OCI-LY1 (cell line): ENCODE measurements around the gene PCAT6.

ENCODE experiments used
- H2AFZ ChIP-seq: fragments of 200-600 bp; sonication (generic), shearing (Covaris generic); 2 replicates; pipeline ENCODE4 v1.6.0; 2014; ENCODE audit warnings: antibody characterized with exemption, mild to moderate bottlenecking, low read length
- H3F3A ChIP-seq: fragments of 200-600 bp; sonication (generic), shearing (Covaris generic); 2 replicates; pipeline ENCODE4 v1.6.0; 2014; ENCODE audit warnings: mild to moderate bottlenecking, antibody characterized with exemption, low read length, moderate library complexity; ENCODE audit not compliant: insufficient read depth
- H3K27ac ChIP-seq: fragments of 200-600 bp; sonication (generic); 2 replicates; pipeline ENCODE4 v1.5.1; 2014; ENCODE audit warnings: low read length, mixed run types, mild to moderate bottlenecking, low read depth; ENCODE audit not compliant: poor library complexity, severe bottlenecking
- H3K27me3 ChIP-seq: fragments of 200-600 bp; sonication (generic); 2 replicates; pipeline ENCODE4 v1.6.0; 2014; ENCODE audit warnings: antibody characterized with exemption, mild to moderate bottlenecking, low read length, moderate library complexity; ENCODE audit not compliant: insufficient read depth
- H3K36me3 ChIP-seq: fragments of 200-600 bp; sonication (generic); 2 replicates; pipeline ENCODE4 v1.6.1; 2014; ENCODE audit warnings: mild to moderate bottlenecking, antibody characterized with exemption, low read length, moderate library complexity, mixed read lengths; ENCODE audit not compliant: insufficient read depth
- H3K4me1 ChIP-seq: fragments of 200-600 bp; sonication (generic); 2 replicates; pipeline ENCODE4 v1.5.1; 2014; ENCODE audit warnings: mild to moderate bottlenecking, low read length, moderate library complexity; ENCODE audit not compliant: insufficient read depth, severe bottlenecking
- H3K4me2 ChIP-seq: fragments of 200-600 bp; sonication (generic), shearing (Covaris generic); 2 replicates; pipeline ENCODE4 v1.6.1; 2014; ENCODE audit warnings: low read length
- H3K4me3 ChIP-seq: fragments of 200-600 bp; sonication (generic); 2 replicates; pipeline ENCODE4 v1.5.1; 2014; ENCODE audit warnings: low read length, low read depth, mild to moderate bottlenecking, mixed read lengths; ENCODE audit not compliant: poor library complexity, severe bottlenecking
- H3K79me2 ChIP-seq: fragments of 200-600 bp; shearing (Covaris generic); 2 replicates; pipeline ENCODE4 v1.6.1; 2016; ENCODE audit warnings: mixed run types, low read length, mixed read lengths; ENCODE audit not compliant: insufficient read depth
- H3K9ac ChIP-seq: fragments of 200-600 bp; sonication (generic), shearing (Covaris generic); 2 replicates; pipeline ENCODE4 v1.6.1; 2014; ENCODE audit warnings: mild to moderate bottlenecking, low read length, mixed read lengths
- H3K9me2 ChIP-seq: fragments of 200-600 bp; sonication (generic), shearing (Covaris generic); 2 replicates; pipeline ENCODE4 v1.6.1; 2014; ENCODE audit warnings: low read depth, mild to moderate bottlenecking, low read length, mixed read lengths
- H3K9me3 ChIP-seq: fragments of 200-600 bp; shearing (Covaris generic); 2 replicates; pipeline ENCODE4 v1.6.1; 2014; ENCODE audit warnings: low read length, mixed read lengths
- H4K20me1 ChIP-seq: fragments of 200-600 bp; sonication (generic), shearing (Covaris generic); 2 replicates; pipeline ENCODE4 v1.6.0; 2016; ENCODE audit warnings: mild to moderate bottlenecking, low read length; ENCODE audit not compliant: insufficient read depth
- EZH2 ChIP-seq: fragments of 200-600 bp; sonication (generic), shearing (Covaris generic); IDR thresholded peaks from 2 replicates; pipeline ENCODE4 v1.8.0; 2017; ENCODE audit warnings: borderline replicate concordance, mixed run types, mild to moderate bottlenecking, antibody characterized with exemption, low read length, moderate library complexity, mixed read lengths
- TF ChIP-seq, protein P1 (sequence below): fragments of 200-600 bp; sonication (generic), shearing (Covaris generic); IDR thresholded peaks from 2 replicates; pipeline ENCODE4 v1.5.1; 2017; ENCODE audit warnings: mild to moderate bottlenecking, antibody characterized with exemption, low read length, moderate library complexity, mixed read lengths

Gene PCAT6

DNA sequence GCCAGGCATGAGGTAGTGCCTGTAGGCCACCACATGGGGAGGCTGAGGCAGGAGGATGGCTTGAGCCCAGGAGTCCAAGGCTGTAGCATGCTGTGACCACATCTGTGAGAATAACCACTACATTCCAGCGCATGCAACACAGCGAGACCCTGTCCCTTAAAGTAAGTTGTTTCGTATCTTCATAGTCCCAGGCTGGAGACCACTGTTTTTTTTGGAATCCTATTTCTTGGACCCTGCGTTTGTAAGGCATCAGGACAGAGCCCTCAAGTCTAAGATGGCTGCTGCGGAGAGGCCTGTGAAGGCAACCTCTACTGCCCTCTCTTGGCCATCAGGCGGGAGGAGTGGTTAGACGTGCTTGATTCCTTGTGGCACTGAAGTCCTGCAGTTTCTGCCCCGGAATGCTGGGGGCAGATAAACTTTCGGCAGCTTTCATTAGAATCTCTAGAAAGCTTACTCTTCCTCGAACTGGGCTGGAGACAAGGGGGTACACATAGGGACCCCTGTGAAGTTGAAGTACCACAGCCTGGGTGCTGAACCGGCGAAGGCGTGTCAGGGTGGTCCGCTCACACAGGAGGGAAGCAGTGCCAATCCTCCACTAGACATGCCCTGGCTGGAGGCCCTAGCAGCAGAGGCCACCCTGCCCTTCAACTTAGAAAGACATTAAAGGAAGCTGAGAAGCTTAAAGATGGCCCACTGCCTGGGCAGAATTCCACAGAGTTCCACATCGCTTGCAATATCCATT lies 41.6 kb downstream of the PCAT6 start:
- Histone ChIP-seq H3K4me1 (peaks cover 9% of the 10 kb centered on the region), H3F3A (no peaks in the 10 kb centered on the region), H3K9me2 (no peaks in the 10 kb centered on the region), H3K36me3 (no peaks in the 10 kb centered on the region), H3K9ac (no peak overlapping the region), H2AFZ (no peak overlapping the region), H4K20me1 (no peaks in the 10 kb centered on the region), H3K4me3 (no peak overlapping the region), H3K79me2 (no peaks in the 10 kb centered on the region), H3K27ac (no peak overlapping the region), H3K4me2 (no peak overlapping the region), H3K27me3 (peaks cover 7% of the 10 kb centered on the region; the same call in 1 of the 2 replicates), H3K9me3 (no peaks in the 10 kb centered on the region)
- TF ChIP-seq, protein P1, sequence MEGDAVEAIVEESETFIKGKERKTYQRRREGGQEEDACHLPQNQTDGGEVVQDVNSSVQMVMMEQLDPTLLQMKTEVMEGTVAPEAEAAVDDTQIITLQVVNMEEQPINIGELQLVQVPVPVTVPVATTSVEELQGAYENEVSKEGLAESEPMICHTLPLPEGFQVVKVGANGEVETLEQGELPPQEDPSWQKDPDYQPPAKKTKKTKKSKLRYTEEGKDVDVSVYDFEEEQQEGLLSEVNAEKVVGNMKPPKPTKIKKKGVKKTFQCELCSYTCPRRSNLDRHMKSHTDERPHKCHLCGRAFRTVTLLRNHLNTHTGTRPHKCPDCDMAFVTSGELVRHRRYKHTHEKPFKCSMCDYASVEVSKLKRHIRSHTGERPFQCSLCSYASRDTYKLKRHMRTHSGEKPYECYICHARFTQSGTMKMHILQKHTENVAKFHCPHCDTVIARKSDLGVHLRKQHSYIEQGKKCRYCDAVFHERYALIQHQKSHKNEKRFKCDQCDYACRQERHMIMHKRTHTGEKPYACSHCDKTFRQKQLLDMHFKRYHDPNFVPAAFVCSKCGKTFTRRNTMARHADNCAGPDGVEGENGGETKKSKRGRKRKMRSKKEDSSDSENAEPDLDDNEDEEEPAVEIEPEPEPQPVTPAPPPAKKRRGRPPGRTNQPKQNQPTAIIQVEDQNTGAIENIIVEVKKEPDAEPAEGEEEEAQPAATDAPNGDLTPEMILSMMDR: peak; percentile 65
- TF ChIP-seq EZH2: no peak

DNA sequence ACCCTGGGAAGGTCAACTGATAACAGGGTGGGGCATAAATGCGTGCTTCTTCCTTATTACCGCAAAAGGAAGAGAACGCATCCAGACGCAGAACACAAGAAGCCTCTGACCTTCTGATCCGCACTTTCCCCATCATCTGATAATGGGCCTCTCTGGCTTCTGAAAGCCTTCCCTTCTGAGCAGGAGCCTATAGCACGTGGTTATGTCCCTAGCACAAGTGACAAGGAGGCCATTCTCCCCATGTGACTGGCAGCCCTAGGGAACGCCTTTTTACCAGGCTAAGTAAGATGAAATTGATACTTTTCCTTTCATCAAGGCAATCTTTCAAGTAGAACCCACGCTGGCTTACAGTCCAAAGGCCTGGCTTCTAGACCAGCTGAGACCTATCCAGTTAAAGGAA lies 44.0 kb downstream of the PCAT6 start:
- Histone ChIP-seq H3K4me1 (peaks cover 9% of the 10 kb centered on the region), H4K20me1 (no peaks in the 10 kb centered on the region), H3K27me3 (no peaks in the 10 kb centered on the region), H3K27ac (no peak overlapping the region), H3K9ac (no peak overlapping the region), H3K4me3 (no peak overlapping the region), H3F3A (no peaks in the 10 kb centered on the region), H3K9me3 (no peaks in the 10 kb centered on the region), H3K9me2 (no peaks in the 10 kb centered on the region), H3K36me3 (no peaks in the 10 kb centered on the region), H2AFZ (no peak overlapping the region), H3K79me2 (no peaks in the 10 kb centered on the region), H3K4me2 (no peak overlapping the region)
- TF ChIP-seq, protein P1: no peak
- no peak for TF ChIP-seq EZH2

DNA sequence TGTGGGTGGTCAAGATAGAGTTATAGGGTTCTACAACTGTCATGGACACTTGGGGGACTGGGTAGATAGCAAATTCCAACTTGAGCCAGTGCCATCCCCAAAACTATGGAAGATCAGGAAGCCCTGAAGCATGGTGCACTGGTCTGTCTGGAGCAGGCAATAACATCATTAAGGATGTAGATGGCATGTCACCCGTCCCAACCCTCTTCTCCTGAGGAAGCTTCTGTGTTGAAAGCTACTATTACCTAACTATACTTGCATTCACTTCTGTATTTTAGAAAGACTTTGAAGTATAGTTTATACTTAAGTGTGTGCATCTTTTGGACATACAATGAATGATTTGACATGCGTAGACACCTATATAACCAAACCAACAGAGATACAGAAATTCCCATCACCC lies 45.3 kb downstream of the PCAT6 start:
- H3K9me3 ChIP-seq: no peaks in the 10 kb centered on the region
- H3K27me3 ChIP-seq: peaks cover 3% of the 10 kb centered on the region; the same call in 1 of the 2 replicates
- no peak overlapping the region for H2AFZ ChIP-seq
- no peaks in the 10 kb centered on the region for H3K9me2 ChIP-seq
- H4K20me1 ChIP-seq: no peaks in the 10 kb centered on the region
- H3K9ac ChIP-seq: no peak overlapping the region
- no peak overlapping the region for H3K4me2 ChIP-seq
- no peak overlapping the region for H3K4me3 ChIP-seq
- no peak overlapping the region for H3K27ac ChIP-seq
- peaks cover 2% of the 10 kb centered on the region for H3K4me1 ChIP-seq
- H3K36me3 ChIP-seq: no peaks in the 10 kb centered on the region
- H3F3A ChIP-seq: no peaks in the 10 kb centered on the region
- no peaks in the 10 kb centered on the region for H3K79me2 ChIP-seq
- TF ChIP-seq EZH2: no peak
- TF ChIP-seq, protein P1: no peak
